Activated effector memory CD4-positive, alpha-beta T cell treated with Interleukin-2 at 50 U/mL for 16 hours (primary cell): ENCODE measurements around the gene CXCR4.
"Not testable (repeated sequence)": the region's sequence is repeated elsewhere in the genome, so short reads cannot be mapped to it uniquely, and the experiment has no call there.

Experiments used
- DNase-seq: peaks from one replicate; pipeline ENCODE4 v3.0.0-alpha.2; 2020

The CXCR4 gene

DNA sequence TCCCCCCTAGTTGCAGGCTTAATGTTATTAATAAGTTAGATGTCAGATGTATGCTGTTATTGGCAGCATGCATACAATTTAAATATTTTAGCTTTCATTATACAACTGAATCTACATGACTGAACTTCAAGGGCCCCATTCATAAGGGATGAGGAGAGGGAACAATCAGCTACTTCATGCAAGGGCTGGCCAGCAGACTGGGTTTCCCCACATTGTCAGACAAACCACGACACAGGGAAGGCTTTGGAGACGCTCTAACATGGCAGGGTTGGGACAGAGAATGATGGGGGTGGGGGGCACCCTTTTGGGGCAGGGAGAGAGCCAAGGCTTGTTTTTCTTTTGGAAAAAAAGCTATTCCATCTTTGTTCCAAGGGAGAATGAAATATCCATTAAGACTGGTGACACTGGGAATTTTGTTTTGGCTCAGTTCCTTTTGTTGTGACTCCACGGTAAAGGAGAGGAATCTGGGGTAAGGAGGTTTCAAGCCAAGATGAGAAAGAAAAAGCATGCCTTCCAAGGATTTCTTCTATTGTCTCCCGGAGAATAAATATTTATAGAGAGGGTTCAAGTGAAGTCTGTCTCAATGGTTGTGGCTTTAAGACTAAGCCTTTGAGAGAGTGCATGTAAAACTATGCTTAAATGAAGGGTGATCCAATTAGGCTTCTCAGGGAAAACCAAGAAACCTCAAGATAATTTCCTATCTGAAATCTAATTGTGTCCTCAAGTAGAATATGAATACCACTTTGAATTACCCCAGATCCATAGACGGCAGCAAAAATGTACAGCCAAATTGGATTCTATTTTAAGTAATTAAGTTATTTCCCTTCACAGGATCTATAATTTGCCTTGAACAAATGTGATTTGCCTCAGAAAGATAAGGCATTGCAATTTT, 5.4 kb downstream of the CXCR4 start:
- no peak for DNase-seq

DNA sequence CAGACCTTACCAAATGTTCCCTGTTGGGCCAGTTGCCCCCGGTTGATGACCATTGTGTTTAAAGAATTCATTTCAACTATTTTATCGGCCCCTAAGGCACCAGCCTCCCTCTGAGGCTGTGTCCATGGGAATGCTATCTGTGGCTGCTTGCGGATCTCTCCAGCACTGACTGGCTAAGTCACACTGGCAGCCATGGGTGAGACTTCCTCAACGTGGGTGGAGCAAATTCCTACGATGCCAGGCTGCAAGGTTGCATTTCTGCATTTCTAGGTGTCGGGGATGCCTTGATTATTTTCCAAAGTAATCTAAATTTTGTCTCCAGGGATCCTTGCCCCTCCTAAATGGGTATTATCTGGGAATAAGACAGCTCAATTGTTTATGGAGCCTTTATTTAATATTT, 6.2 kb downstream of the CXCR4 start:
- DNase-seq: no peak

DNA sequence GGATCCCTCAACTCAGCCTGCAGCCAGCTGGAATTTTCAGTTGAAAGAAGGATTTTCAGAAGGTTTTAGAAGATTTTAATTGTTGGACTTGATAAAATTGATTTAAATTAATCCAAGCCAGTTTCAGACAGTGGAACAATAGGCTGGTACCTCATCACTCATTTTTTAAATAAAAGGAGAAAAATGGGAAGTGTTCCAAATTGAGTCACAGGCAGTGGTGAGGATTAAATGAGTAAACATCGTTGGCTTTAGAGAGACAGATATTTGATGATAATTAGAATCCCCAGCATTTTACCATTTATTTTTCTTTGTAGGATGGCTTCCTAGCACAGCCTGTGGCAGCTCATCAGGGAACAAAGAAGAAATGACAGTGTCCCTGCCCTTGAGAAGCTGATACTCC, 7.4 kb downstream of the CXCR4 start:
- no peak for DNase-seq

DNA sequence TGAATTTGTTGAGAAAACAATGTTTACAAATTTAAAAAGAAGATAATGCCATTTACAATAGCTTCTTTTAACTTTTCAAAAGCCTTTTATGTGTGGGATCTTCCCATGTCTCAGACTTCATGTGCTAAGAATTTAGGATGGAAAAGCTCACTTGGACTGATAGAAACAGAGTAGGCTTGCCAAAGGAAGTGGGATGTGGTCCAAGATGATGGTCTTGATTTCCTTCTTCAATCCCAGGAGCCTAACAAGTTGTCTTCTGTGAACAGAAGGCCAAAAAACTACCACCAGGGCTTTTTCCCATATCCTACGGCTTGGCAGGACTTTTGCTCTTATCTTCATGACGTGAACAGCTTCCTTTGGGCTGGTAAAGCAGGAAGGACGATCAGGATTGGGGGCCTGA, 9.5 kb downstream of the CXCR4 start:
- no peak for DNase-seq

DNA sequence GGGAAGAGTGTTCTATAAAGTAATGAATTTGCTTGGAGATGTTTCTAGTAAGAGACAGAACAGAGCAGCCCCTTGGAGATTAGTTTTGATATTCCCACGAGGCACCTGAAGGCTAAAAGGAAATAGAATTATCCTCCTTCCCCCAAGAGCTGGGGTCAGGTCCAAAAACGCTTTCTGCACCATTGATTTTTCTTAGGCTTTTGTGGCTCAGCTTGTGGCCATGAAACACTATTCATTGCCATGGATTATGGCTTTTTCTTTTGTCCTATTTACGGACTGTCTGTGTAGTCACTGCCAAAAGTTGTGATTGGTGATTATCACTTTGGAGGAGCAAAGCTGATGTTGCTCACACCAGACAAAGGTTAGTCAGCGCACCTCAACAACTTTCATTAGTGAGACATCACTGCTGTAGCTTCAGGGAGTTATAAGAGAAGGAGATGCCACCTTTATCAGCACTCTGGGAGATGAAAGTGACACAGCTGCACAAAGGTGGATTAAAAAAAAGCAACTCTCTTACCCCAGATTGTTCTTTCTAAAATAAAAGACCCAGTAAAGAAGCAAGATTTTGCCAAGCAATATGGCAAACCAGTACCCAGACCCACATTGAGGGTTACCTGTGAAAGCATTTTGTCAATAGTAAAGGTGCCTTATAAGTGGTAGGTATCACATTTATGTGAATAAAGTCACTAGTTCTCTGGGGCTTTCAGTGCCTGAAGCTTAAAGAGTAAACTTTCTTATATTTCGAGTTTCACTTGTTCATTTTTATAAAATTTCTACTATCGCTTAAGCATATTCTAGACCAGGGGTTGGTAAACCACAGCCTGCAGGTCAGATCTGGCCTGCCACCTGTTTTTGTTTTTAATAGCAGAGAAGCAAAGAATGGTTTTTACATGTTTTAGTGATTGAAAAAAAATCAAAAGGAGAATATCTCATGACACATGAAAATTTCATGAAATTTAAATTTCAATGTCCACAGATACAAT, 10.6 kb downstream of the CXCR4 start:
- DNase-seq: no peak

DNA sequence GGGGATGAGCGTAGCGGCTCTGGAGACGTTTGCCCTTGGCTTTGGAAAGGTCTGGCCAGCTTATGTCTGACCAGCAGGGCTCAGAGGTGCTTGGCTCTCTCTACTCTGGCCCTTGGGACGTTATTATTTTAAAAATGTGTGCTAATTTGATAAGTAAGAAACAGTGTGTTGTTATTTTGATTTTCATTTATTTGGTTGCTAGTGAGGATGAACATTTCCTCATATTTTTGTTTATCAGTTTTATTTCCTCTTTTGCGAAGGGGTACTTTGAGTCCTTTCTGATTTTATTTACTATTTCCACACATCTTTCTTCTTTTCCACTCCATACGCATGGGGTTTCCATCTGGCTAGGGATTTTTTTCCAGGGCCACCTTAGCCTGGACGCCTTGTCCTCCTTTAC, 11.4 kb downstream of the CXCR4 start:
- no peak for DNase-seq

DNA sequence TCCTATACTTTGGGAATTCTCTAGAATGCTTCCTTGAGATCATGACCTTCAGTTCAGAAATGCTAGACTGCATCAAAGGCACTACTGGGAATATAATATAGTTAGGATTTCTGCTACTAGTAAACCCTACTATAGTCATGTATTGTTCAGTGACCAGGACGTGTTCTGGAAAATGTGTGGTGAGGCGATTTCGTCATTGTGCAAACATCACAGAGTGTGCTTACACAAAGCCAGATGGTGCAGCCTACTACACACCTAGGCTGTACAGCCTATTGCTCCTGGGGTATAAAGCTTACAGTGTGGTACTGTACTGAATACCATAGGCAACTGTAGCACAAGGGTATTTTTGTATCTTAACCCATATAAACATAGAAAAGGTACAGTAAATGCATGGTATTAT, 13.0 kb downstream of the CXCR4 start:
- no peak for DNase-seq

DNA sequence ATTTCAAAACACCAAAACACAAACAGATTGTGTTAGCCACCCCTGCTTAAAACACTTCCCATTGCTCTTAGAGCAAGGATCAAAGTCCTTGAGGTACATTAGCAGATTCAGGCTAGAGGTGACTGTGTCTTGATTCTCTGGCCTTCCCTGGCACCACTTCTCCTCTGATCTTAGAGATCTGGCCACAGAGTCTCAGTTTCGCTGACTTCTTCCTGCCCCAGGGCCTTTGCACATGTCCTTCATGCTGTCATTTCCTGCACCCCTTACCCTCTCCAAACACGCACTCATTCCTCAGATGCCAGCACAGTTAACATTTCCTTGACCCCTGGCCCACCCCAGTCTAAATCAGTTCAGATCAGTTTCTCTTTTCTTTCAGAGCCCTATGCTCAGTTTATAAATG, 16.9 kb downstream of the CXCR4 start:
- no peak for DNase-seq

DNA sequence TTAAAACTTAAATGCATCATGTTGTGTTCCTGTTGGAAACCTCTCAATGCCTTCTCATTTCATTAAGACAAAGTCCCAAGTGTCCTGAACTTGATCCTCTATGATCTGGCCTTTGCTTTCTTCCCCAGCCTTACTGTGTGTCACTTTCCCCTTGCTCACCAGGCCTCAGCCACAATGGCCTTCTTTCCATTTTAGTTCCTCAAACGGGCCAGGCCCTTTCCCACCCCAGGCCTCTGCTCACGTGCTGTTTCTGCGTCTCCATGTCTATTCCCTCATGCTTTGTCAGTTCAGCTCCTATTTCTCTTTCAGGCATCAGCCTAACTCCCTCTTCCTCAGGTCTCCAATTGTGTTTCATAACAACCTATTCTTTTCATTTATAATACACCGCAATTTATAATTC, 19.5 kb downstream of the CXCR4 start:
- DNase-seq: no peak

- no peak for DNase-seq
Observed at GRCh38 chr2:136093583-136093982, 24.4 kb downstream of the CXCR4 start.

- DNase-seq: no peak
Observed at GRCh38 chr2:136091899-136092298, 26.1 kb downstream of the CXCR4 start.

GRCh38 chr2:136087901-136088460, 30.0 kb downstream of the CXCR4 start:
- DNase-seq: not testable (repeated sequence)

DNA sequence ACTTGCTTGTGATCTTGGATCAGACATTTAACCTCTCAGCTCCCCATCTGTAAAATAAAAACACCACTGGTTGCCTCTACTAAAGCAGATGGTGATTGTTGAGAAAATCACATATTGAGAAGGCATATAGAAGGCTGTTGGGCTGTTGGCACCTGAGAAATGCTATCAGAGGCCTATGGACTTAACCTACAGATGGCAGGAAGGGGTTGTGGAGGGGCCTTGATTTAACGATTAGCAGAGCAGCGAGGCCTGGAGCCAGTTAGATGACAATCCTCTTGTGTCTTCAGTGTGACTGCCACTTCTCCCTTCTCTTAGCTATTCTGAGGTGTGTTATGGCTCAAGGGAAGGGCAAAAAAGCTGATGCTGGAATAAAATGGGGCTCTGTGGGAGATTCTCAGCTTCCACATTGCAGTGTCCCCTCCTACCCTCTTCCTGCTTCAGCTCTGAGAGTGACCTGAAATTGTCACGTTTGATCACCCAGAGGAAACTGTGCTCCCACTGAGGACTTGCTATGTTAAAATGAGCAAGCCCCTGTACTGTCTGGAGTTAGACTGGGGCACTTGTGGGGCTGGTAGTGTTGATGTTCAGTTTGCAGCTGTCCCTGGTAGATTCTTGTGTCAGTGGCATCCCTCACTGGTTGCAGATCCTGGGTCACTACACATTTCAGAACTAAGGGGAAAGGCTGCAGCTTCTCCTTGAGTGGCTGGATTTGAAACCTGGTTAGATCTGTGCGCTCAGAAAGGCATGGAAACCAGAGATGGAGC, 31.5 kb downstream of the CXCR4 start:
- no peak for DNase-seq

- no peak for DNase-seq
Observed at GRCh38 chr2:136085453-136086209, 32.3 kb downstream of the CXCR4 start.

DNA sequence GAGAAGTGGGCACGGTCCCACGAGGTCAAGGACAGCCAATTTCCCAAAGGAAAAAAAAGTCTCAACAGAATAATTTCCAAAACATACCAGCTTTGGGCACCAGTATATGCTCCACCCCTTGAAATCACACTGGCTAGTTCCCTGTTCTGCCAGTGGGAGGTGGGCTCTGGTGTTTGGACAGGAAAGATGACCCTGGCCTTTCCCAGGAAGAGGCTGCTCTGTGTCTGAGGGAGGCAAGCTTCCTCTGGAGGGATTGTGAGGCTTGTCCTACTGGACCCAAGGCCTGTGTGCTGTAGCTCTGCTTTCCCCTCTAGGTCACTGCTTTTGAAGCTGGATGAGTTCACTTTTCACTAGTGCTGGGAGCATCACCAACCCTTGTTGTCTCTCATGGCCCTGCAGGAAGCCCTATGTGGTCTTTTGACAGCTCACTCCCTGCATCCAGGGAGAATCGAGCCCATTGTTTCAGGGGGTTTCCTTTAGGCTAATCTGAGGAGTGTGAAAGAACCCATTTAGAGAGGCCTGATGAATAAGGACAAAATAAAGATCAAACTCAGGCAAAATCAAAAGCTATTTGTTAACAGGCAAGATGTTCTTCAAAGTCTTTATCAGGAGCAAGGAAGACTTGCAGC, 36.3 kb downstream of the CXCR4 start:
- no peak for DNase-seq

- no peak for DNase-seq
Observed at GRCh38 chr2:136080114-136080513, 37.8 kb downstream of the CXCR4 start.

DNA sequence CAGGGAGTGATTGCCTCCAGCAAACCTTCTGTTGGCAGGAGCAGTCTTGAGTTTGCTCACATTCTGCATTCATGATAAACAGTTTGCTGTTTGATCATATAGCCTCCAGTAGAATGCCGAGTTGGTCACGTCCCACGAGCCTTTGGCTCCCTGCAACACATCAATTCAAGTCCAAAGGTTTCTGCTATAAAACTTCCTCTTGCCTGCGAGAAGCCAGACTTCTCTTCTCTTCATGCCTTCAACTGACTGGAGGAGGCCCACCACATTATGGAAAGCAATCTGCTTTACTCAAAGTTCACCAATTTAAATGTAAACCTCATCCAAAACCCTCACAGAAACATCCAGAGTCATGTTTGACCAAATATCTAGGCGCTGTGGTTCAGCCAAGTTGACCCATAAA, 40.8 kb downstream of the CXCR4 start:
- no peak for DNase-seq

GRCh38 chr2:136075476-136075875, 42.5 kb downstream of the CXCR4 start:
- DNase-seq: no peak

- no peak for DNase-seq
Observed at GRCh38 chr2:136072621-136073020, 45.3 kb downstream of the CXCR4 start.

DNA sequence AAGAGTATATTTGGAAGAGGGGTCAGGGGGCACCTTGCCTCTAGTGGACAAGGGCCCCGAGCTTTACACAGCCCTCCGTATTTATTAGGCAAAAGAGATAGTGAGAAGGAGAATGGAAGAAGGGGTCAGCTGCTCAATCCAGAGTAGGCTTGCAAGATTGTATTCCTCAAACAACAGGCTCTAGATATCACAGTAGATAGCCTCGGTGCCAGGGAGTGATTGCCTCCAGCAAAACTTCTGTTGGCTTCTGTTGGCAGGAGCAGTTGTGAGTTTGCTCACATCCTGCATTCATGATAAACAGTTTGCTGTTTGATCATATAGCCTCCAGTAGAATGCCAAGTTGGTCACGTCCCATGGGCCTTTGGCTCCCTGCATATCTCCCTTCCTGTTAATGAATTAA, 46.1 kb downstream of the CXCR4 start:
- DNase-seq: not testable (repeated sequence)

GRCh38 chr2:136070913-136071312, 47.0 kb downstream of the CXCR4 start:
- DNase-seq: no peak
